Retinal pigment epithelial cell (primary cell): Measurements from ENCODE around the gene ANP32B.
"Not testable (repeated sequence)": the region's sequence is repeated elsewhere in the genome, so short reads cannot be mapped to it uniquely, and the experiment has no call there.

Experiments
- DNase-seq: peaks from one replicate; pipeline ENCODE4 v3.0.0-alpha.2; 2010; ENCODE audit warnings: low read depth
- H3K4me3 ChIP-seq: 2 replicates; pipeline ENCODE4 v1.5.1; 2011; ENCODE audit warnings: mild to moderate bottlenecking, low read length, control low read depth, moderate library complexity
- CTCF ChIP-seq: conservative IDR thresholded peaks from 2 replicates; pipeline ENCODE4 v1.5.1; 2011; ENCODE audit warnings: low read depth, low read length, control low read depth, inconsistent platforms

Gene ANP32B

GRCh38 chr9:97958812-97959511 lies 24.2 kb upstream of the ANP32B start:
- no peak overlapping the region for H3K4me3 ChIP-seq
- DNase-seq, result no peak
- TF ChIP-seq CTCF, result no peak

GRCh38 chr9:97959585-97959984 lies 23.6 kb upstream of the ANP32B start:
- no peak overlapping the region for H3K4me3 ChIP-seq
- TF ChIP-seq CTCF, result no peak
- no peak for DNase-seq

GRCh38 chr9:97960678-97961328 lies 22.3 kb upstream of the ANP32B start:
- not testable (repeated sequence) for H3K4me3 ChIP-seq, DNase-seq

- DNase-seq, result no peak
- TF ChIP-seq CTCF, result no peak
- no peak overlapping the region for H3K4me3 ChIP-seq
These were observed 21.8 kb upstream of the ANP32B start for GRCh38 chr9:97961361-97961760.

- no peak overlapping the region for H3K4me3 ChIP-seq
- no peak for TF ChIP-seq CTCF
- DNase-seq, result no peak
These were observed 21.0 kb upstream of the ANP32B start for GRCh38 chr9:97962136-97962535.

- no peak for TF ChIP-seq CTCF
- DNase-seq, result no peak
These were observed 20.6 kb upstream of the ANP32B start for GRCh38 chr9:97962575-97962974.

GRCh38 chr9:97963232-97963631 lies 19.9 kb upstream of the ANP32B start:
- no peak overlapping the region for H3K4me3 ChIP-seq
- no peak for DNase-seq
- TF ChIP-seq CTCF, result no peak

More at GRCh38 chr9:97962575-97962974, 20.6 kb upstream of the ANP32B start:
- no peak overlapping the region for H3K4me3 ChIP-seq
